Gastroesophageal sphincter (tissue), 4 donors: Measurements from ENCODE around the gene PLCH1. TPM values are rescaled to one million over a fixed set of nuclear protein-coding genes. Genes with fewer than 3 reads are reported as not detected.
A peak's percentile ranks its signal among the peaks of the same experiment; 100 is the strongest.
"Not testable (repeated sequence)": the region's sequence is repeated elsewhere in the genome, so short reads cannot be mapped to it uniquely, and the experiment has no call there.

Experiments used
- ATAC-seq: fragments of 150-250 bp; one replicate; pipeline ENCODE4 v1.9.1; 2016; ENCODE audit warnings: mild to moderate bottlenecking, moderate library complexity
- H3K27ac ChIP-seq, 4 donors: fragments of 200-600 bp; sonication (generic) in 3 of 4; 1 replicate in 3 of 4; 2 replicates in 1 of 4; pipeline ENCODE4 v1.5.1; 2016 to 2019
- H3K27me3 ChIP-seq: fragments of 200-600 bp; sonication (generic); one replicate; pipeline ENCODE4 v1.5.1; 2019
- H3K36me3 ChIP-seq, 2 donors: fragments of 200-600 bp; sonication (generic); one replicate each; pipeline ENCODE4 v1.5.1; 2019; ENCODE audit warnings: control low read depth in 1 of 2
- H3K4me1 ChIP-seq, 3 donors: fragments of 200-600 bp; sonication (generic); 1 replicate in 2 of 3; 2 replicates in 1 of 3; pipeline ENCODE4 v1.5.1; 2016 to 2019; ENCODE audit warnings: control low read depth in 2 of 3
- H3K4me3 ChIP-seq, 2 donors: fragments of 200-600 bp; sonication (generic); one replicate each; pipeline ENCODE4 v1.5.1; 2019; ENCODE audit warnings: mild to moderate bottlenecking in 1 of 2, moderate library complexity in 1 of 2
- H3K9me3 ChIP-seq, 3 donors: fragments of 200-600 bp; sonication (generic); one replicate each; pipeline ENCODE4 v1.5.1; 2017 to 2019; ENCODE audit warnings: control low read depth in 2 of 3
- CTCF ChIP-seq, 4 experiments: fragments of 200-600 bp in 2 of 4; fragments of 450-650 bp in 2 of 4; sonication (generic) in 1 of 4; IDR thresholded peaks; one replicate each; pipeline ENCODE4 v1.5.1; 2017 to 2019; ENCODE audit warnings: antibody characterized with exemption in 4 of 4, mild to moderate bottlenecking in 2 of 4, moderate library complexity in 2 of 4
- EP300 ChIP-seq: sonication (generic); formaldehyde crosslinking; IDR thresholded peaks from one replicate; pipeline ENCODE4 v1.6.1; 2017; ENCODE audit warnings: antibody characterized with exemption, mild to moderate bottlenecking
- POLR2A ChIP-seq, 2 donors: fragments of 450-650 bp; IDR thresholded peaks; one replicate each; pipeline ENCODE4 v1.6.1; 2017; ENCODE audit warnings: antibody characterized with exemption in 2 of 2, mild to moderate bottlenecking in 2 of 2, moderate library complexity in 1 of 2
- POLR2AphosphoS5 ChIP-seq: sonication (generic); formaldehyde crosslinking; IDR thresholded peaks from one replicate; pipeline ENCODE4 v1.6.1; 2017; ENCODE audit warnings: antibody characterized with exemption
- WGBS, 2 donors: methylation state at CpG; one replicate each; pipeline ENCODE4 v1.1.5; 2018; ENCODE audit warnings: low coverage in 1 of 2; 5-methylcytosine and 5-hydroxymethylcytosine counted together
- total RNA-seq, 4 donors: library from RNA; depleted of rRNA; stranded (reverse); fragments of >200 nt; gene quantifications; one replicate each; pipeline ENCODE4 v1.1.0, GENCODE V29; 2016

The PLCH1 gene
- total RNA-seq, 4 donors from 2014 or later = 0.16 to 0.40 (median 0.35) TPM

- H3K9me3 ChIP-seq = no peaks in the 10 kb centered on the region
- TF ChIP-seq CTCF (IDR thresholded peaks at IDR 0.05) (no peak), EP300 (no peak), POLR2A (IDR thresholded peaks at IDR 0.05) (no peak), POLR2AphosphoS5 (no peak)
- no peak for ATAC-seq
- H3K27me3 ChIP-seq = no peaks in the 10 kb centered on the region
- H3K27ac ChIP-seq = no peak overlapping the region
- H3K4me3 ChIP-seq = no peak overlapping the region
- no peaks in the 10 kb centered on the region for H3K36me3 ChIP-seq
- H3K4me1 ChIP-seq = no peaks in the 10 kb centered on the region
Measured at GRCh38 chr3:155398046-155398445, 346.8 kb downstream of the PLCH1 start.

- not testable (repeated sequence) for H3K36me3 ChIP-seq, H3K27ac ChIP-seq, H3K27me3 ChIP-seq, ATAC-seq, H3K4me1 ChIP-seq, H3K9me3 ChIP-seq, H3K4me3 ChIP-seq
- WGBS, 2 donors = 53 to 64% methylated on average over 2 of the region's 2 CpGs
Measured at GRCh38 chr3:155394896-155395295, 350.0 kb downstream of the PLCH1 start.

DNA sequence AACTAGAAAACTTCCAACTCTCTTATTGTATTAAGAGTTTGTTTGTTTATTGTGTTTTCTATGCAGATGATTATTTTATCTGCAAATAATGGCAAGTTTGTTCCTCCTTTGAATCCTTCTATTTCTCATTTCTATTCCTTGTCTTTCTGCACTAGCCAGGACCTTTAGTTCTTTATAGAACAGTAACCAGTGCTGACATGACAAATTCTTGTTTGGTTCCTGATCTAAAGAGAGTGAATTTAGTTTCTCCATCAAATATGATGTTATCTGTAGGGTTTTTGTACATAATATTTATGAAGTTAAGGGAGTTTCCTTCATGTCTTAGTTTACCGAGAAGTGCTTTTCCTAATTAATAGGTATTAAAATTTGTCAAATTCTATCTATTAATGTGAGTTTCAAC, 350.6 kb downstream of the PLCH1 start:
- H3K36me3 ChIP-seq = no peaks in the 10 kb centered on the region
- ATAC-seq = no peak

DNA sequence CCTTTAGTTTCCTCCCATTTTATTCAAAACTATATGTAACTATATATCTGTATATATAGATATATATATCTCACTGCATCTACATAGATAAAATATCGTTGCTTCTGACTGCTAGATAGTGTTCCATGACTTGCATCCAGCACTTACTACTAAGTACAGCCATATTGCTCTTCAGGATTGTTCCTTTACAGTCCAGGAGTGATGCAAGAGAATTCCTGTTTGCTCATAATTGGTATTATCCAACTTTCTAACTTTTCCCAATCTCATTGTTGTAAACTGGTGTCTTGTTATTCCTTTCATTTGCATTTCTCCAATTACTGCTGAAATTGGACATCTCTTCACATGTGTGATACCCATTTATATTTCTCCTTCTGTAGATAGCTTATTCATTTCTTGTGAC, 351.6 kb downstream of the PLCH1 start:
- no peak for ATAC-seq
- TF ChIP-seq EP300 (no peak), POLR2A (IDR thresholded peaks at IDR 0.05) (no peak), POLR2AphosphoS5 (no peak), CTCF (IDR thresholded peaks at IDR 0.05) (no peak)
- no peaks in the 10 kb centered on the region for H3K36me3 ChIP-seq
- 74 to 92% methylated on average over 1 of the region's 1 CpG for WGBS, 2 donors
- no peaks in the 10 kb centered on the region for H3K27me3 ChIP-seq
- H3K27ac ChIP-seq = no peak overlapping the region
- H3K4me3 ChIP-seq = no peak overlapping the region
- H3K9me3 ChIP-seq = no peaks in the 10 kb centered on the region
- H3K4me1 ChIP-seq = peaks cover 0 to 8% (median 5%) of the 10 kb centered on the region in 3 donors

More for the DNA sequence above, 350.6 kb downstream of the PLCH1 start:
- no peak for TF ChIP-seq POLR2AphosphoS5
- TF ChIP-seq POLR2A (IDR thresholded peaks at IDR 0.05) = no peak
- no peak overlapping the region for H3K27ac ChIP-seq
- H3K4me1 ChIP-seq = peaks cover 0 to 8% (median 5%) of the 10 kb centered on the region in 3 donors
- H3K4me3 ChIP-seq = no peak overlapping the region
- H3K9me3 ChIP-seq = no peaks in the 10 kb centered on the region
- WGBS, 2 donors = 87 to 100% methylated on average over 1 of the region's 1 CpG
- H3K27me3 ChIP-seq = no peaks in the 10 kb centered on the region

GRCh38 chr3:155392138-155392537, 352.7 kb downstream of the PLCH1 start:
- Histone ChIP-seq H3K36me3 (no peaks in the 10 kb centered on the region), H3K4me3 (no peak overlapping the region), H3K27me3 (no peaks in the 10 kb centered on the region), H3K4me1 (peaks cover 0 to 8% (median 5%) of the 10 kb centered on the region in 3 donors), H3K27ac (no peak overlapping the region), H3K9me3 (no peaks in the 10 kb centered on the region)
- no peak for TF ChIP-seq POLR2AphosphoS5
- TF ChIP-seq POLR2A (IDR thresholded peaks at IDR 0.05) = no peak
- no peak for TF ChIP-seq CTCF (IDR thresholded peaks at IDR 0.05)
- TF ChIP-seq EP300 = no peak
- WGBS, 2 donors = 20 to 80% methylated on average over 1 of the region's 1 CpG
- no peak for ATAC-seq

DNA sequence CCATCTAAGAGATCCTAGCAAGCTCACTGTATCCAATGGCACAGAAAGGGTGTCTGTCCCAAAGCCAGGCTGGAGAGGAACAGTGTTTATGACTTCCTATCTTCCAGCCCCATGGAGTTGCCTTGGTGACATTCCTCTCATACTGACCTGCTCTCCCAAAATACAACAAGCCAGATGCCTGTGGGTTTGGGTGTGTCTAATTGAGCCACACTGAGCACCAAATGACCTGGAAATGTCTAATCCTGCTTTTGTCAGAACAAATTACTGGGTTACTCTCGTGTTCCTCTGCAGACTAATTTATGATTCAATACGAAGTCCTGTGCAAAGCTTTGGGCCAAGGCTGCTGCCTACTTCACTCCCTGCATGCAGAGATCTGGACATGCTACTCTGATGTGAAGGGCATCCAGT, 353.3 kb downstream of the PLCH1 start:
- Histone ChIP-seq H3K4me1 (peaks cover 0 to 8% (median 5%) of the 10 kb centered on the region in 3 donors), H3K27me3 (no peaks in the 10 kb centered on the region), H3K27ac (peak overlapping the region in 2 of 4 donors; percentile 18 to 32), H3K4me3 (no peak overlapping the region), H3K9me3 (no peaks in the 10 kb centered on the region), H3K36me3 (no peaks in the 10 kb centered on the region)
- peak; percentile 89 for ATAC-seq
- WGBS, 2 donors = 10% methylated on average over 2 of the region's 2 CpGs; no CpG with 5 or more reads in 1 of the 2 donors
- TF ChIP-seq POLR2AphosphoS5 (no peak), POLR2A (IDR thresholded peaks at IDR 0.05) (no peak), EP300 (no peak), CTCF (IDR thresholded peaks at IDR 0.05) (no peak)
